ENCODE results near the gene GSTM3.
A peak's percentile ranks its signal among the peaks of the same experiment; 100 is the strongest.

GRCh38 chr1:109776911-109777310, 36.1 kb upstream of the GSTM3 start:
- TF ChIP-seq CTCF (IDR thresholded peaks at IDR 0.05) (peak; percentile 95 to 99 (median 98)), POLR2A (IDR thresholded peaks at IDR 0.05) (no peak)
